IMR-90 (cell line): ENCODE measurements around the gene FNIP2. TPM values are rescaled to one million over a fixed set of nuclear protein-coding genes. Genes with fewer than 3 reads are reported as not detected.
A peak's percentile ranks its signal among the peaks of the same experiment; 100 is the strongest.

Experiments
- ATAC-seq: fragments of 200-7000 bp; cut with Tn5 transposase; 2 replicates; pipeline ENCODE4 v1.9.1; 2020; ENCODE audit warnings: low read depth, mild to moderate bottlenecking, moderate library complexity
- BruUV-seq: library from RNA; stranded (reverse); fragments of 400-500 nt; replicated peaks from 2 replicates; lab custom pipeline; 2021; lab: Mats Ljungman, UMichigan
- CTCF ChIA-PET: fragments of 300-600 bp; formaldehyde crosslinking; extraction: SDS; loops from one replicate; lab custom pipeline; 2021; ENCODE audit warnings: antibody characterized with exemption; lab: Yijun Ruan, JAX
- POLR2A ChIA-PET: fragments of 300-600 bp; sonication (Branson Sonifier 250); formaldehyde crosslinking; loops from one replicate; lab custom pipeline; 2022; ENCODE audit warnings: antibody characterized with exemption; ENCODE audit not compliant: unreplicated experiment; lab: Charles Lee
- DNase-seq: peaks from one replicate; pipeline ENCODE4 v3.0.0; 2013
- H2AFZ ChIP-seq: replicated peaks from 2 replicates; pipeline ENCODE3; 2013; ENCODE audit warnings: low read length, mild to moderate bottlenecking; ENCODE audit not compliant: poor library complexity
- H2AK5ac ChIP-seq: 2 replicates; pipeline ENCODE4 v1.6.1; 2013; ENCODE audit warnings: low read depth, low read length, inconsistent platforms
- H2AK9ac ChIP-seq: replicated peaks from 2 replicates; pipeline ENCODE3; 2013; ENCODE audit warnings: mild to moderate bottlenecking, low read depth, low read length, moderate library complexity; ENCODE audit not compliant: poor library complexity
- H2BK120ac ChIP-seq: 2 replicates; pipeline ENCODE4 v1.6.1; 2013; ENCODE audit warnings: low read depth, low read length, inconsistent platforms
- H2BK15ac ChIP-seq: 3 replicates; pipeline ENCODE4 v1.6.1; 2013; ENCODE audit warnings: low read depth, low read length, inconsistent platforms
- H2BK20ac ChIP-seq: 2 replicates; pipeline ENCODE4 v1.6.1; 2013; ENCODE audit warnings: low read depth, mild to moderate bottlenecking, inconsistent platforms, low read length, moderate library complexity
- H2BK5ac ChIP-seq: 2 replicates; pipeline ENCODE4 v1.6.1; 2013; ENCODE audit warnings: mild to moderate bottlenecking, low read depth, low read length, inconsistent platforms; ENCODE audit not compliant: poor library complexity, severe bottlenecking
- H3K14ac ChIP-seq: replicated peaks from 2 replicates; pipeline ENCODE4 v1.6.1; 2013; ENCODE audit warnings: low read depth, low read length, inconsistent platforms
- H3K18ac ChIP-seq: 2 replicates; pipeline ENCODE4 v1.6.1; 2013; ENCODE audit warnings: low read depth, low read length, control low read depth
- H3K23ac ChIP-seq: 2 replicates; pipeline ENCODE4 v1.6.1; 2013; ENCODE audit warnings: low read depth, low read length, inconsistent platforms
- H3K27ac ChIP-seq: 2 replicates; pipeline ENCODE4 v1.5.1; 2013; ENCODE audit warnings: mild to moderate bottlenecking, control low read depth, low read length; ENCODE audit not compliant: insufficient read depth
- H3K27me3 ChIP-seq: 2 replicates; pipeline ENCODE4 v1.6.1; 2013; ENCODE audit warnings: low read length; ENCODE audit not compliant: control insufficient read depth, insufficient read depth
- H3K36me3 ChIP-seq: 2 replicates; pipeline ENCODE4 v1.6.1; 2013; ENCODE audit warnings: low read length, mixed read lengths; ENCODE audit not compliant: control insufficient read depth, insufficient read depth
- H3K4ac ChIP-seq: 2 replicates; pipeline ENCODE4 v1.6.1; 2013; ENCODE audit warnings: low read depth, low read length, inconsistent platforms
- H3K4me1 ChIP-seq: 2 replicates; pipeline ENCODE4 v1.6.1; 2013; ENCODE audit warnings: low read length, mixed read lengths; ENCODE audit not compliant: control insufficient read depth, insufficient read depth
- H3K4me2 ChIP-seq: 2 replicates; pipeline ENCODE4 v1.6.1; 2013; ENCODE audit warnings: low read depth, mild to moderate bottlenecking, control low read depth, low read length, moderate library complexity
- H3K4me3 ChIP-seq: 2 replicates; pipeline ENCODE4 v1.5.1; 2013; ENCODE audit warnings: low read depth, mild to moderate bottlenecking, control low read depth, low read length, moderate library complexity; ENCODE audit not compliant: insufficient read depth
- H3K56ac ChIP-seq: 2 replicates; pipeline ENCODE4 v1.6.1; 2013; ENCODE audit warnings: low read length, inconsistent platforms; ENCODE audit not compliant: insufficient read depth; ENCODE audit errors: extremely low read depth
- H3K79me1 ChIP-seq, 2 experiments: 2 replicates each; pipeline ENCODE4 v1.6.1; 2013; ENCODE audit warnings: low read length in 2 of 2, inconsistent platforms in 1 of 2, low read depth in 1 of 2
- H3K9ac ChIP-seq: 2 replicates; pipeline ENCODE4 v1.6.1; 2013; ENCODE audit warnings: low read depth, low read length, control low read depth
- H3K9me1 ChIP-seq: 2 replicates; pipeline ENCODE4 v1.6.1; 2013; ENCODE audit warnings: low read length, inconsistent platforms; ENCODE audit not compliant: insufficient read depth
- H3K9me3 ChIP-seq: 2 replicates; pipeline ENCODE4 v1.6.1; 2013; ENCODE audit warnings: low read length; ENCODE audit not compliant: control insufficient read depth, insufficient read depth
- H4K20me1 ChIP-seq: 2 replicates; pipeline ENCODE4 v1.6.1; 2013; ENCODE audit warnings: low read length, inconsistent platforms; ENCODE audit not compliant: insufficient read depth
- H4K5ac ChIP-seq: 2 replicates; pipeline ENCODE4 v1.6.1; 2013; ENCODE audit warnings: mild to moderate bottlenecking, low read depth, low read length, control low read depth
- H4K8ac ChIP-seq, 2 experiments: 2 replicates each; pipeline ENCODE4 v1.6.1; 2013; ENCODE audit warnings: low read depth in 2 of 2, low read length in 2 of 2, control low read depth in 1 of 2, inconsistent platforms in 1 of 2
- H4K91ac ChIP-seq: 2 replicates; pipeline ENCODE4 v1.6.1; 2013; ENCODE audit warnings: low read depth, low read length, inconsistent platforms; ENCODE audit not compliant: insufficient read depth
- BHLHE40 ChIP-seq: fragments of 150-350 bp; IDR thresholded peaks from 2 replicates; pipeline ENCODE4 v1.6.1; 2016; ENCODE audit warnings: mild to moderate bottlenecking, low read depth, low read length
- CEBPB ChIP-seq: IDR thresholded peaks from 2 replicates; pipeline ENCODE4 v1.6.1; 2012; ENCODE audit warnings: low read depth, low read length, improper control_type of control experiment
- CHD1 ChIP-seq: IDR thresholded peaks from 2 replicates; pipeline ENCODE4 v1.6.1; 2012; ENCODE audit warnings: low read depth, low read length, improper control_type of control experiment
- FOS ChIP-seq: fragments of 150-350 bp; IDR thresholded peaks from 2 replicates; pipeline ENCODE4 v1.6.1; 2016; ENCODE audit warnings: low read depth, low read length
- MAFK ChIP-seq: IDR thresholded peaks from 2 replicates; pipeline ENCODE4 v1.6.1; 2012; ENCODE audit warnings: low read depth, low read length, improper control_type of control experiment
- POLR2A ChIP-seq: IDR thresholded peaks from 2 replicates; pipeline ENCODE4 v1.6.1; 2012; ENCODE audit warnings: mild to moderate bottlenecking, low read depth, low read length
- RAD21 ChIP-seq: IDR thresholded peaks from 2 replicates; pipeline ENCODE4 v1.6.1; 2012; ENCODE audit warnings: low read length, improper control_type of control experiment
- SMC3 ChIP-seq: fragments of 150-350 bp; IDR thresholded peaks from 2 replicates; pipeline ENCODE4 v1.6.1; 2016; ENCODE audit warnings: low read depth, mild to moderate bottlenecking, antibody characterized with exemption, low read length, moderate library complexity
- WGBS, 2 experiments: methylation state at CpG; one replicate each; pipeline versions ENCODE4 v1.1.5 to v1.1.7; 2013; ENCODE audit warnings: missing lambda C conversion rate in 2 of 2; ENCODE audit not compliant: insufficient read length in 1 of 2; ENCODE audit errors: extremely low coverage in 2 of 2; 5-methylcytosine and 5-hydroxymethylcytosine counted together
- dilution Hi-C: fragments of 300-500 bp; cut with HindIII; formaldehyde crosslinking; loops from one replicate; pipeline ENCODE4 v1.14.3; 2018; ENCODE audit warnings: low sequenced_read_pairs; ENCODE audit not compliant: unreplicated experiment
- in situ Hi-C: fragments of 300-500 bp; cut with MboI; formaldehyde crosslinking; loops from 3 replicates; pipeline ENCODE4 v1.14.3; 2019; ENCODE audit warnings: low sequenced_read_pairs, inconsistent platforms, mixed read lengths
- intact Hi-C: fragments of 100-400 bp; cut with micrococcal nuclease; formaldehyde crosslinking; loops from 2 replicates; pipeline ENCODE4 v1.10.0; 2022
- polyA plus RNA-seq, 3 experiments: library from polyadenylated mRNA; depleted of rRNA; stranded (reverse); fragments of >200 nt; gene quantifications; 2 replicates each; pipeline ENCODE4 v1.2.3, GENCODE V29; 2012; ENCODE audit warnings: low replicate concordance in 1 of 3
- total RNA-seq: library from RNA; depleted of rRNA; stranded (reverse); fragments of >200 nt; gene quantifications from 2 replicates; pipeline ENCODE4 v1.2.3, GENCODE V29; 2012
- TF ChIP-seq, protein P1 (sequence below): conservative IDR thresholded peaks from 2 replicates; pipeline ENCODE4 v1.5.1; 2012; ENCODE audit warnings: mild to moderate bottlenecking, low read depth, low read length, improper control_type of control experiment
- TF ChIP-seq, protein P2 (sequence below): fragments of 150-350 bp; IDR thresholded peaks from 2 replicates; pipeline ENCODE4 v1.6.1; 2016; ENCODE audit warnings: low read depth, mild to moderate bottlenecking, low read length, moderate library complexity, borderline replicate concordance
- TF ChIP-seq, protein P3 (sequence below): fragments of 150-350 bp; IDR thresholded peaks from 2 replicates; pipeline ENCODE4 v1.6.1; 2017; ENCODE audit warnings: mild to moderate bottlenecking, antibody characterized with exemption, low read length, low read depth

Gene FNIP2
- total and polyA plus RNA-seq, 2 of the 4 experiments (the other 2 are of a cell fraction) = 4.7 to 24.6 TPM

DNA sequence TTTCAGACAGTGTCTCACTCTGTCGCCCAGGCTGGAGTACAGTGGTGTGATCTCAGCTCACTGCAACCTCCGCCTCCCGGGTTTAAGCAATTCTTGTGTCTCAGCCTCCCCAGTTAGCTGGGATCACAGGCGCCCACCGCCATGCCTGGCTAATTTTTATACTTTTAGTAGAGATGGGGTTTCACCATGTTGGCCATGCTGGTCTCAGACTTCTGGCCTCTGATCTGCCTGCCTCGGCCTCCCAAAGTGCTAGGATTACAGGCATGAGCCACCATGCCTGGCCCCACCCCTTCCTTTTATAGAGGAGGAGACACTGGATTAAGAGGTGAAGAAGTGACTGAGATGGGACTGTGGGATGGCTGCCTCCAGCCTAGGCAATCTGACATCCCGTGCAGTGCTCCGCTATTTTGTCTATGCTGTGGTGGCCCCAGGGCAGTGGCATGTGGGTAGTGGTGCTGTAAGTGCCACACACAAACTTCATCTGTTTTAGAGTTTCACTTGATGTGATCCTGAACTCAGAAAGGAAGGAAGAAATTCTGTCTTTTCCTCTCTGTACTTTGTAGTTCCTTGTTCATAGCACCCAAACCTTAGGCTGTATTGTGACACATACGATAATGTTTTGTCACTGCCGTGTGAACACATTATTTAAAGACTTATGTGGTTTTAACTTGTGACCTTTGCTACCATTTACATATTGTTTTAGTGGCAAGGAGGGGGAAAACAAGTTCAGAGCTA lies 48.9 kb downstream of the FNIP2 start:
- no peak overlapping the region for H3K4ac ChIP-seq
- H3K9ac ChIP-seq = no peak overlapping the region
- no peak overlapping the region for H2BK120ac ChIP-seq
- no peaks in the 10 kb centered on the region for H3K27me3 ChIP-seq
- H3K23ac ChIP-seq = peak overlapping the region; percentile 2; the same call in 1 of the 2 replicates
- no peak overlapping the region for H3K18ac ChIP-seq
- peaks cover 28 to 55% of the 10 kb centered on the region in 2 experiments for H3K79me1 ChIP-seq
- no peaks in the 10 kb centered on the region for H4K20me1 ChIP-seq
- peak overlapping the region; percentile 46 for H2AK9ac ChIP-seq
- no TSS peak for BruUV-seq
- no peak overlapping the region for H2BK20ac ChIP-seq
- no peak overlapping the region for H2BK5ac ChIP-seq
- H3K9me1 ChIP-seq = peaks cover 12% of the 10 kb centered on the region
- H3K4me3 ChIP-seq = no peak overlapping the region
- ATAC-seq (no peak), DNase-seq (no peak)
- H3K36me3 ChIP-seq = no peaks in the 10 kb centered on the region
- H3K27ac ChIP-seq = no peak overlapping the region
- intact Hi-C loops (no loop called here), in situ Hi-C loops (no loop called here), dilution Hi-C loops (no loop called here)
- no peak overlapping the region for H4K5ac ChIP-seq
- peaks cover 21% of the 10 kb centered on the region for H3K4me1 ChIP-seq
- TF ChIP-seq RAD21 (no peak), POLR2A (no peak), CHD1 (no peak), MAFK (no peak), CEBPB (no peak), FOS (no peak), SMC3 (no peak), BHLHE40 (no peak)
- TF ChIP-seq, protein P1, sequence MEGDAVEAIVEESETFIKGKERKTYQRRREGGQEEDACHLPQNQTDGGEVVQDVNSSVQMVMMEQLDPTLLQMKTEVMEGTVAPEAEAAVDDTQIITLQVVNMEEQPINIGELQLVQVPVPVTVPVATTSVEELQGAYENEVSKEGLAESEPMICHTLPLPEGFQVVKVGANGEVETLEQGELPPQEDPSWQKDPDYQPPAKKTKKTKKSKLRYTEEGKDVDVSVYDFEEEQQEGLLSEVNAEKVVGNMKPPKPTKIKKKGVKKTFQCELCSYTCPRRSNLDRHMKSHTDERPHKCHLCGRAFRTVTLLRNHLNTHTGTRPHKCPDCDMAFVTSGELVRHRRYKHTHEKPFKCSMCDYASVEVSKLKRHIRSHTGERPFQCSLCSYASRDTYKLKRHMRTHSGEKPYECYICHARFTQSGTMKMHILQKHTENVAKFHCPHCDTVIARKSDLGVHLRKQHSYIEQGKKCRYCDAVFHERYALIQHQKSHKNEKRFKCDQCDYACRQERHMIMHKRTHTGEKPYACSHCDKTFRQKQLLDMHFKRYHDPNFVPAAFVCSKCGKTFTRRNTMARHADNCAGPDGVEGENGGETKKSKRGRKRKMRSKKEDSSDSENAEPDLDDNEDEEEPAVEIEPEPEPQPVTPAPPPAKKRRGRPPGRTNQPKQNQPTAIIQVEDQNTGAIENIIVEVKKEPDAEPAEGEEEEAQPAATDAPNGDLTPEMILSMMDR = no peak
- TF ChIP-seq, protein P2, sequence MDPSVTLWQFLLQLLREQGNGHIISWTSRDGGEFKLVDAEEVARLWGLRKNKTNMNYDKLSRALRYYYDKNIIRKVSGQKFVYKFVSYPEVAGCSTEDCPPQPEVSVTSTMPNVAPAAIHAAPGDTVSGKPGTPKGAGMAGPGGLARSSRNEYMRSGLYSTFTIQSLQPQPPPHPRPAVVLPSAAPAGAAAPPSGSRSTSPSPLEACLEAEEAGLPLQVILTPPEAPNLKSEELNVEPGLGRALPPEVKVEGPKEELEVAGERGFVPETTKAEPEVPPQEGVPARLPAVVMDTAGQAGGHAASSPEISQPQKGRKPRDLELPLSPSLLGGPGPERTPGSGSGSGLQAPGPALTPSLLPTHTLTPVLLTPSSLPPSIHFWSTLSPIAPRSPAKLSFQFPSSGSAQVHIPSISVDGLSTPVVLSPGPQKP = no peak
- TF ChIP-seq, protein P3, sequence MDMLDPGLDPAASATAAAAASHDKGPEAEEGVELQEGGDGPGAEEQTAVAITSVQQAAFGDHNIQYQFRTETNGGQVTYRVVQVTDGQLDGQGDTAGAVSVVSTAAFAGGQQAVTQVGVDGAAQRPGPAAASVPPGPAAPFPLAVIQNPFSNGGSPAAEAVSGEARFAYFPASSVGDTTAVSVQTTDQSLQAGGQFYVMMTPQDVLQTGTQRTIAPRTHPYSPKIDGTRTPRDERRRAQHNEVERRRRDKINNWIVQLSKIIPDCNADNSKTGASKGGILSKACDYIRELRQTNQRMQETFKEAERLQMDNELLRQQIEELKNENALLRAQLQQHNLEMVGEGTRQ = no peak
- POLR2A ChIA-PET = no interaction called here
- 0 out of 4 replicates have a peak overlapping the region, but pooled peaks of 1 of the 2 experiments have one; percentile 21 for H4K8ac ChIP-seq
- no peak overlapping the region for H2BK15ac ChIP-seq
- no CpG with 5 or more reads among the region's 10 CpGs for WGBS, 2 experiments
- CTCF ChIA-PET = no interaction called here
- no peak overlapping the region for H3K4me2 ChIP-seq
- H3K14ac ChIP-seq = no peak overlapping the region
- H2AK5ac ChIP-seq = no peak overlapping the region; the same call in 1 of the 2 replicates
- no peak overlapping the region for H3K56ac ChIP-seq
- no peak overlapping the region for H2AFZ ChIP-seq
- H4K91ac ChIP-seq = no peak overlapping the region
- H3K9me3 ChIP-seq = no peaks in the 10 kb centered on the region
